ENCODE data around the gene MUSTN1. TPM values are rescaled to one million over a fixed set of nuclear protein-coding genes. Genes with fewer than 3 reads are reported as not detected.

MUSTN1 gene
- polyA plus RNA-seq, 3 donors, result 0.29 to 13.7 TPM; not detected in 1

DNA sequence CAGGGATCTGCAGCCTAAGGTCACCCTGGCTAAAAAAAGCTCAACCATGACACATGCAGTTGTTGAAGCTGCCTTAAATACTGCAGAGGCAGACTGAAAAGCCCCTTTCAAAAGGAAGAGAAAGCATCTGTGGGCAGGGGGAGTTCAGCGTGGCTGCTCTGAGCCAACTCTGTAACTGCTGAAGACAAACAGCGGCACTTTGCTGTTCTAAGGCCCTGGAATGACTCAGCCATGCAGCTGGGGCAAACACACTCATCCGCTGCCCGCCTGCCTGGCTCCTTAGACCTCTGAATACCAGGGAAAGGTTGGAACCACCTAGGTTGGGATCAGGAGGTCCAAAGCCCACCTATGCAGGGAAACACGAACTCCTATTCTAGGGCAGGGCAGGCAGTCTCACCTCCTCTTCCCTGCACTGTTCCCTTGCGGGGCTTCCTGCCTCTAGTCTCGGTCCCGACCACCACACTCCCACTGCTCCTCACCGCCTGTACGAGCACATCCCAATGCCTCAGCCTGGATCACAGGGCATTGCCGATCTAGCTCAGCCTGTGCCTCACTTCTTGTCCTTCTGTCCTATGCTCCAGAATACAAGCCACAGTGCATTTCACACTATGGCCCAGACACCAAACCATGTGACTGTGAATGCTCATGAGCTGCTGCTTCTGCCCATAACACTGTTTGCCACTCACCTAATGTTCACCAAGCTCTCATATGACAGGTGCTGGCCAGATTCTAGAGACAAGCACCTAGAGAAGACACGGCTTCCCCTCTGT, 6.6 kb upstream of the MUSTN1 start:
- Histone ChIP-seq H3K36me3 (replicated peaks in 1 of 2; ENCODE audit: control insufficient read depth in 1 of 2, insufficient read depth in 2 of 2, low read length in 2 of 2) (peaks cover 54 to 81% of the 10 kb centered on the region in 2 donors), H3K27ac (ENCODE audit: low read depth in 1 of 2, low read length in 2 of 2) (no peak overlapping the region), H3K4me2 (replicated peaks; ENCODE audit: extremely low read depth, low read length, poor library complexity, severe bottlenecking) (no peak overlapping the region), H3K9me3 (replicated peaks in 1 of 2; ENCODE audit: control insufficient read depth in 1 of 2, insufficient read depth in 1 of 2, low read length in 2 of 2) (no peaks in the 10 kb centered on the region), H4K20me1 (ENCODE audit: insufficient read depth, low read length) (no peaks in the 10 kb centered on the region), H3K79me2 (ENCODE audit: insufficient read depth, low read length) (no peaks in the 10 kb centered on the region), H3K4me1 (ENCODE audit: control insufficient read depth in 1 of 2, insufficient read depth in 2 of 2, low read length in 2 of 2) (peaks cover 33 to 36% of the 10 kb centered on the region in 2 donors), H3K27me3 (ENCODE audit: control insufficient read depth in 2 of 2, insufficient read depth in 2 of 2, low read length in 2 of 2) (no peaks in the 10 kb centered on the region), H2AFZ (ENCODE audit: insufficient read depth, low read depth, low read length, poor library complexity, severe bottlenecking) (no peak overlapping the region), H3K4me3 (replicated peaks in 1 of 3; ENCODE audit: low read depth in 2 of 3, low read length in 3 of 3) (no peak overlapping the region), H3K9ac (ENCODE audit: insufficient read depth, low read length, poor library complexity, severe bottlenecking) (no peak overlapping the region)
- Mint-ChIP-seq H3K27ac (peak overlapping the region in 2 of 7 donors; percentile 12 to 46), H3K36me3 (peaks cover 64 to 84% of the 10 kb centered on the region in 2 donors), H3K9me3 (peaks cover 0 to 2% (median 0%) of the 10 kb centered on the region in 7 donors), H3K4me3 (no peak overlapping the region), H3K4me1 (peaks cover 35% of the 10 kb centered on the region), H3K27me3 (ENCODE audit: low read depth in 3 of 3) (peaks cover 0 to 2% (median 0%) of the 10 kb centered on the region in 3 donors)
- 98% methylated on average over 12 of the region's 12 CpGs for WGBS (ENCODE audit: insufficient coverage)
- no peak for DNase-seq
- intact Hi-C loops (cut with micrococcal nuclease), result loop anchor here in 1 of 2 donors (10.0 kb wide), 1 partner anchor 233 kb away; no protein-coding TSS in a partner anchor
- TF ChIP-seq, protein P1, sequence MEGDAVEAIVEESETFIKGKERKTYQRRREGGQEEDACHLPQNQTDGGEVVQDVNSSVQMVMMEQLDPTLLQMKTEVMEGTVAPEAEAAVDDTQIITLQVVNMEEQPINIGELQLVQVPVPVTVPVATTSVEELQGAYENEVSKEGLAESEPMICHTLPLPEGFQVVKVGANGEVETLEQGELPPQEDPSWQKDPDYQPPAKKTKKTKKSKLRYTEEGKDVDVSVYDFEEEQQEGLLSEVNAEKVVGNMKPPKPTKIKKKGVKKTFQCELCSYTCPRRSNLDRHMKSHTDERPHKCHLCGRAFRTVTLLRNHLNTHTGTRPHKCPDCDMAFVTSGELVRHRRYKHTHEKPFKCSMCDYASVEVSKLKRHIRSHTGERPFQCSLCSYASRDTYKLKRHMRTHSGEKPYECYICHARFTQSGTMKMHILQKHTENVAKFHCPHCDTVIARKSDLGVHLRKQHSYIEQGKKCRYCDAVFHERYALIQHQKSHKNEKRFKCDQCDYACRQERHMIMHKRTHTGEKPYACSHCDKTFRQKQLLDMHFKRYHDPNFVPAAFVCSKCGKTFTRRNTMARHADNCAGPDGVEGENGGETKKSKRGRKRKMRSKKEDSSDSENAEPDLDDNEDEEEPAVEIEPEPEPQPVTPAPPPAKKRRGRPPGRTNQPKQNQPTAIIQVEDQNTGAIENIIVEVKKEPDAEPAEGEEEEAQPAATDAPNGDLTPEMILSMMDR (IDR thresholded peaks at IDR 0.05), result no peak

DNA sequence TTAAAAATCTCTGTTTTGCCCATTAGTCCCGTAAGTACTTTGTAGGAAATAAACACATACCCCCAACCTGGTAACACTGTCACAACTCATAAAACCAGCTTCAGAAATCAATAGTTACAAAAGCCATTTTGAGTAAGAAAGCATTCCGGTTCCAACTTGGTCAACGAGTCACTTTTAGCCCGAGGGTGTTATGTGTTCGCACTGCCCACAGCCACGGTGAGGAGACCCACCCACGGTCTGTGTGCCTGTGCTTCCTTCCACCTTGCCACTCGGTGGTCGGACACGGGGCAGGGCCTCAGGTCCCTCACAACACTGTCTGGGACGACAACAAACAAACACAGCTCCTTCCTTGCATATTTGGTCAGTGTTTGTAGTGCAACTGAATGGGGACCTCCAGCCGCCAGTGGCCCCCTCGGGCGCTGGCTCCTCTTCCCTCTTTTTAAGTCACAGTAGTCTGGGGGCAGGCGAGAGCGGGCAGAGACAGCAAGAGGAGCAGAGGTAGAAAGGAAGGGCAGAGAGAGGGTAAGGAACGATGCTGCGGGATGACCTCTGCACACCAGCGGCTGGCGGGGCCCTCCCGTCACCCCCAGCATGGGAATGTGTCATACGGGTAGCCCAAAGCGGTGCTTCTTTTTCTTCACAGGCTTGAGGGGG, 5.2 kb upstream of the MUSTN1 start:
- H3K27me3 Mint-ChIP-seq (ENCODE audit: low read depth in 3 of 3), result peaks cover 0 to 2% (median 0%) of the 10 kb centered on the region in 3 donors
- intact Hi-C loops (cut with micrococcal nuclease), result loop anchor here in 1 of 2 donors (10.0 kb wide), 1 partner anchor 235 kb away; no protein-coding TSS in a partner anchor
- no peak overlapping the region for H3K4me2 ChIP-seq (replicated peaks; ENCODE audit: extremely low read depth, low read length, poor library complexity, severe bottlenecking)
- no peaks in the 10 kb centered on the region for H4K20me1 ChIP-seq (ENCODE audit: insufficient read depth, low read length)
- peaks cover 67 to 94% of the 10 kb centered on the region in 2 donors for H3K36me3 ChIP-seq (replicated peaks in 1 of 2; ENCODE audit: control insufficient read depth in 1 of 2, insufficient read depth in 2 of 2, low read length in 2 of 2)
- no peak overlapping the region for H3K27ac ChIP-seq (ENCODE audit: low read depth in 1 of 2, low read length in 2 of 2)
- H3K36me3 Mint-ChIP-seq, result peaks cover 77 to 92% of the 10 kb centered on the region in 2 donors
- H2AFZ ChIP-seq (ENCODE audit: insufficient read depth, low read depth, low read length, poor library complexity, severe bottlenecking), result no peak overlapping the region
- H3K79me2 ChIP-seq (ENCODE audit: insufficient read depth, low read length), result no peaks in the 10 kb centered on the region
- H3K9ac ChIP-seq (ENCODE audit: insufficient read depth, low read length, poor library complexity, severe bottlenecking), result no peak overlapping the region
- TF ChIP-seq, protein P1 (IDR thresholded peaks at IDR 0.05), result no peak
- no peaks in the 10 kb centered on the region for H3K9me3 ChIP-seq (replicated peaks in 1 of 2; ENCODE audit: control insufficient read depth in 1 of 2, insufficient read depth in 1 of 2, low read length in 2 of 2)
- peaks cover 0 to 2% (median 0%) of the 10 kb centered on the region in 7 donors for H3K9me3 Mint-ChIP-seq
- H3K4me1 ChIP-seq (ENCODE audit: control insufficient read depth in 1 of 2, insufficient read depth in 2 of 2, low read length in 2 of 2), result peaks cover 27 to 29% of the 10 kb centered on the region in 2 donors
- 90% methylated on average over 10 of the region's 23 CpGs for WGBS (ENCODE audit: insufficient coverage)
- no peak overlapping the region for H3K4me3 Mint-ChIP-seq
- H3K4me3 ChIP-seq (replicated peaks in 1 of 3; ENCODE audit: low read depth in 2 of 3, low read length in 3 of 3), result no peak overlapping the region
- no peak for DNase-seq
- peak overlapping the region in 1 of 7 donors; percentile 33 for H3K27ac Mint-ChIP-seq
- no peaks in the 10 kb centered on the region for H3K27me3 ChIP-seq (ENCODE audit: control insufficient read depth in 2 of 2, insufficient read depth in 2 of 2, low read length in 2 of 2)
- H3K4me1 Mint-ChIP-seq, result peaks cover 25% of the 10 kb centered on the region

All from CD14-positive monocyte (primary cell).